ENCODE measurements around the gene SNX21. TPM values are rescaled to one million over a fixed set of nuclear protein-coding genes. Genes with fewer than 3 reads are reported as not detected.
A peak's percentile ranks its signal among the peaks of the same experiment; 100 is the strongest.

SNX21 gene
- total and polyA plus RNA-seq, 9 of the 15 experiments (the other 6 are each of a cell fraction or from before 2014, with no cell fraction given): 0.10 to 1.2 (median 0.42) TPM

DNA sequence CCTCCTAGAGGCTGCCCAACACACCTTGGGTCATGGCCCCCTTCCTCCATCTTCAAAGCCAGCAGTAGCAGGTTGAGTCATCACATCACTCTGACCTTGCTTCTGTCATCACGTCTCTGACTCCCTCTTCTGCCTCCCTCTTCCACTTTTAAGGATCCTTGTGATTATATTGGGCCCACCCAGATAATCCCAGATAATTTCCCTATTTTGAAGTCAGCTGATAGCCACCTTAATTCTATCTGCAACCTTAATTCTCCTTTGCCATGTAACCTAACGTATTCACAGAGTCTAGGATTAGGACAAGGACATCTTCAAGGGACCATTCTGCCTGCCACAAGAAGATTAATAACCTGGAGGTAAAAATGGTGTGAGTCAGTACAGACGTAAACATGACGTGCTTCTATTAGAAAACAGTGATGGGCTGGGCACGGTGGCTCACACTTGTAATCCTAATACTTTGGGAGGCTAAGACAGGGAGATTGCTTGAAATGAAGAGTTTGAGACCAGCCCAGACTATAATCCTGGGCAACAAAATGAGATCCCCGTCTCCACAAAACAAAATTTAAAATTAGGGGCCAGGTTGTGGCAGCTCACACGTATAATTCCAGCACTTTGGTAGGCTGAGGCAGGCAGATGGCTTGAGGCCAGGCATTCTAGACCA, 27.1 kb downstream of the SNX21 start (continued):
- TF ChIP-seq ZNF444 (CRISPR knock-in tag; IDR thresholded peaks at IDR 0.05) (no peak), NR2C2 (CRISPR knock-in tag; IDR thresholded peaks at IDR 0.05) (no peak), NR2C2 (tag; IDR thresholded peaks at IDR 0.05) (no peak; the same call in 1 of the 2 replicates), ESRRA (IDR thresholded peaks at IDR 0.05; ENCODE audit: borderline replicate concordance, low read depth) (0 out of 2 replicates have a peak, but pooled peaks have one; percentile 45), TCF7L2 (IDR thresholded peaks at IDR 0.05; ENCODE audit: low read depth, low read length) (no peak), ZNF778 (CRISPR knock-in tag; IDR thresholded peaks at IDR 0.05) (no peak), ARID1B (IDR thresholded peaks at IDR 0.05) (peak; percentile 28; the same call in 1 of the 2 replicates), U2AF1 (optimal IDR thresholded peaks at IDR 0.05; ENCODE audit: low read depth, low read length) (no peak), ELF2 (CRISPR knock-in tag; IDR thresholded peaks at IDR 0.05) (no peak), PHF21A (IDR thresholded peaks at IDR 0.05; ENCODE audit: borderline replicate concordance, low read depth) (no peak), FOXK2 (conservative IDR thresholded peaks at IDR 0.05 in 1 of 2, IDR thresholded peaks at IDR 0.05 in 1 of 2; ENCODE audit: low read depth in 2 of 2) (peak in 1 of 2 experiments; percentile 46; a peak in 1 of 4 replicates), FOXM1 (IDR thresholded peaks at IDR 0.05; ENCODE audit: low read depth) (no peak), FOXM1 (CRISPR knock-in tag; IDR thresholded peaks at IDR 0.05; ENCODE audit: low read depth) (no peak), MEIS2 (IDR thresholded peaks at IDR 0.05; ENCODE audit: partially characterized antibody) (peak; percentile 86), CREB1 (IDR thresholded peaks at IDR 0.05) (peak; percentile 34; the same call in 1 of the 2 replicates), CREB1 (CRISPR knock-in tag; IDR thresholded peaks at IDR 0.05) (no peak), SNIP1 (IDR thresholded peaks at IDR 0.05; ENCODE audit: low read depth) (no peak), HSF4 (CRISPR knock-in tag; IDR thresholded peaks at IDR 0.05; ENCODE audit: borderline replicate concordance) (no peak), HLTF (IDR thresholded peaks at IDR 0.05) (no peak), ZEB2 (IDR thresholded peaks at IDR 0.05) (peak; percentile 69; the same call in 1 of the 2 replicates), ZBTB12 (CRISPR knock-in tag; IDR thresholded peaks at IDR 0.05) (no peak), NFIX (CRISPR knock-in tag; IDR thresholded peaks at IDR 0.05; ENCODE audit: low read depth) (no peak), NFATC3 (IDR thresholded peaks at IDR 0.05) (no peak), PRPF4 (IDR thresholded peaks at IDR 0.05; ENCODE audit: insufficient read depth, low read depth, low read length, poor library complexity, severe bottlenecking) (no peak), YBX1 (IDR thresholded peaks at IDR 0.05) (no peak), NR1H2 (CRISPR knock-in tag; IDR thresholded peaks at IDR 0.05) (no peak)
- TF ChIP-seq, protein P1, sequence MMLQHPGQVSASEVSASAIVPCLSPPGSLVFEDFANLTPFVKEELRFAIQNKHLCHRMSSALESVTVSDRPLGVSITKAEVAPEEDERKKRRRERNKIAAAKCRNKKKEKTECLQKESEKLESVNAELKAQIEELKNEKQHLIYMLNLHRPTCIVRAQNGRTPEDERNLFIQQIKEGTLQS (IDR thresholded peaks at IDR 0.05): peak; percentile 87
- TF ChIP-seq, protein P1 (CRISPR knock-in tag; conservative IDR thresholded peaks at IDR 0.05): no peak
- TF ChIP-seq, protein P2, sequence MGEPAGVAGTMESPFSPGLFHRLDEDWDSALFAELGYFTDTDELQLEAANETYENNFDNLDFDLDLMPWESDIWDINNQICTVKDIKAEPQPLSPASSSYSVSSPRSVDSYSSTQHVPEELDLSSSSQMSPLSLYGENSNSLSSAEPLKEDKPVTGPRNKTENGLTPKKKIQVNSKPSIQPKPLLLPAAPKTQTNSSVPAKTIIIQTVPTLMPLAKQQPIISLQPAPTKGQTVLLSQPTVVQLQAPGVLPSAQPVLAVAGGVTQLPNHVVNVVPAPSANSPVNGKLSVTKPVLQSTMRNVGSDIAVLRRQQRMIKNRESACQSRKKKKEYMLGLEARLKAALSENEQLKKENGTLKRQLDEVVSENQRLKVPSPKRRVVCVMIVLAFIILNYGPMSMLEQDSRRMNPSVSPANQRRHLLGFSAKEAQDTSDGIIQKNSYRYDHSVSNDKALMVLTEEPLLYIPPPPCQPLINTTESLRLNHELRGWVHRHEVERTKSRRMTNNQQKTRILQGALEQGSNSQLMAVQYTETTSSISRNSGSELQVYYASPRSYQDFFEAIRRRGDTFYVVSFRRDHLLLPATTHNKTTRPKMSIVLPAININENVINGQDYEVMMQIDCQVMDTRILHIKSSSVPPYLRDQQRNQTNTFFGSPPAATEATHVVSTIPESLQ (CRISPR knock-in tag; IDR thresholded peaks at IDR 0.05): no peak
